ENCODE measurements around the gene PIK3R2.

The PIK3R2 gene

DNA sequence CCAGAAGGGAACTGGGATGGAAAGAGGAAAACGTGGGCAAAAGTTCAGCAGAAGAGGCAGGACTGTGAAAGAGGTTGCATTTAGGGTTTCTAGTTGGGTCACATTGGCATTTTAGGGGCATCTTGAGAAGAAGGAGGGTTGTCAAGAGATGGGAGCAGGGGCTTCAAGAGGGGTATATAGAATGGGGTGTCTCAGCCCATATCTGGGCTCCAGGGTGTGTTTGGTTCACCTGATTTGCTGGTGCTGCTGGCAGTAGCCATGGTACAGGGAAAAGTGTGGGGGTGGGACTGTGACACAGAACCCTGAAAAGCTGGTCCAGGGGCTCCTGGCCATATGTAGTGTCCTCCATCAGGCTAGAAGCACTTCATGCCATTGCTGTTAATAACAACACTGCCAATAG is 32.8 kb upstream of the PIK3R2 start:
- peaks cover 23% of the 10 kb centered on the region for H3K36me3 ChIP-seq (ENCODE audit: control insufficient read depth, insufficient read depth, low read length)

DNA sequence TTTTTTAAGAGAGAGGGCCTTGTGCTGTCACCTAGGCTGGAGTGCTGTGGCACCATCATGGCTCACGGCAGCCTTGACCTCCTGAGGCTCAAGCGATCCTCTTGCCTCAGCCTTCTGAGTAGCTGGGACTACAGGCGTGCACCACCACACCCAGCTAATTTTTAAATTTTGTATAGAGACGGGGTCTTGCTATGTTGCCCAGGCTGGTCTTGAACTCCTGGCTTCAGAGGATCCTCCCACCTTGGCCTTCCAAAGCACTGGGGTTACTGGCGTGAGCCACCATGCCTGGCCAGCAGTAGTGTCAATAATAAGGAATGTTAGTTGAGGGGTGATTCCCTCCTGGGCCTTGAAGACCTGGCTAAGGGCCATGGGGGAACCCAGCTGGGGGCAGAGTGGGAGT is 31.8 kb upstream of the PIK3R2 start:
- TF ChIP-seq, protein P1, sequence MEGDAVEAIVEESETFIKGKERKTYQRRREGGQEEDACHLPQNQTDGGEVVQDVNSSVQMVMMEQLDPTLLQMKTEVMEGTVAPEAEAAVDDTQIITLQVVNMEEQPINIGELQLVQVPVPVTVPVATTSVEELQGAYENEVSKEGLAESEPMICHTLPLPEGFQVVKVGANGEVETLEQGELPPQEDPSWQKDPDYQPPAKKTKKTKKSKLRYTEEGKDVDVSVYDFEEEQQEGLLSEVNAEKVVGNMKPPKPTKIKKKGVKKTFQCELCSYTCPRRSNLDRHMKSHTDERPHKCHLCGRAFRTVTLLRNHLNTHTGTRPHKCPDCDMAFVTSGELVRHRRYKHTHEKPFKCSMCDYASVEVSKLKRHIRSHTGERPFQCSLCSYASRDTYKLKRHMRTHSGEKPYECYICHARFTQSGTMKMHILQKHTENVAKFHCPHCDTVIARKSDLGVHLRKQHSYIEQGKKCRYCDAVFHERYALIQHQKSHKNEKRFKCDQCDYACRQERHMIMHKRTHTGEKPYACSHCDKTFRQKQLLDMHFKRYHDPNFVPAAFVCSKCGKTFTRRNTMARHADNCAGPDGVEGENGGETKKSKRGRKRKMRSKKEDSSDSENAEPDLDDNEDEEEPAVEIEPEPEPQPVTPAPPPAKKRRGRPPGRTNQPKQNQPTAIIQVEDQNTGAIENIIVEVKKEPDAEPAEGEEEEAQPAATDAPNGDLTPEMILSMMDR (IDR thresholded peaks at IDR 0.05; ENCODE audit: insufficient read depth, low read length, poor library complexity, severe bottlenecking) = no peak
- Histone ChIP-seq H3K36me3 (ENCODE audit: control insufficient read depth, insufficient read depth, low read length) (peaks cover 23% of the 10 kb centered on the region), H3K27me3 (replicated peaks; ENCODE audit: control insufficient read depth, insufficient read depth, low read length) (no peaks in the 10 kb centered on the region), H3K4me3 (replicated peaks; ENCODE audit: low read depth, low read length) (no peak overlapping the region)
- no peak for DNase-seq (ENCODE audit: extremely low read depth, insufficient read length)

More for the DNA sequence above, 32.8 kb upstream of the PIK3R2 start:
- no peaks in the 10 kb centered on the region for H3K27me3 ChIP-seq (replicated peaks; ENCODE audit: control insufficient read depth, insufficient read depth, low read length)
- DNase-seq (ENCODE audit: extremely low read depth, insufficient read length) = no peak
- TF ChIP-seq, protein P1 (IDR thresholded peaks at IDR 0.05; ENCODE audit: insufficient read depth, low read length, poor library complexity, severe bottlenecking) = no peak
- no peak overlapping the region for H3K4me3 ChIP-seq (replicated peaks; ENCODE audit: low read depth, low read length)

DNA sequence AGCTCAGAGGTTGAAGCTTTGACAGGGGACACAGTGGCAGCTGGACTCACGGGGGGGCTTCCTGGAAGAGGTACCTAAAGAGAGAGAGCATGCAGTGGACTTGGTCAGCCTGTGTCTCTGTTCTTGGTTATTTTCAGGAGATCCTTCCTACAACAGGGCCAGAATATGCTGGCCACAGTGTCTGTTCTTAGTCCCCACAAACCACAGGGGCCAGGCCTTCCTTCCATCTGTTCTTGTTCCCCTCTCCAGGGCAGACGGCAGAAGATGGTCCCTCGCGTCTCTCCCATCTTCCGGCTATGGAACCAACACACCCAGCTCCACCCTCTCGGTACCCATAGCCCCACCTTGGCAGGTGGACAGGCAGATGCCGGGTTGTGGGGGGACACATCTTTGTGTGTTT is 30.5 kb upstream of the PIK3R2 start:
- H3K27me3 ChIP-seq (replicated peaks; ENCODE audit: control insufficient read depth, insufficient read depth, low read length) = no peaks in the 10 kb centered on the region
- H3K36me3 ChIP-seq (ENCODE audit: control insufficient read depth, insufficient read depth, low read length) = peaks cover 26% of the 10 kb centered on the region
- no peak overlapping the region for H3K4me3 ChIP-seq (replicated peaks; ENCODE audit: low read depth, low read length)
- DNase-seq (ENCODE audit: extremely low read depth, insufficient read length) = no peak
- TF ChIP-seq, protein P1 (IDR thresholded peaks at IDR 0.05; ENCODE audit: insufficient read depth, low read length, poor library complexity, severe bottlenecking) = no peak

DNA sequence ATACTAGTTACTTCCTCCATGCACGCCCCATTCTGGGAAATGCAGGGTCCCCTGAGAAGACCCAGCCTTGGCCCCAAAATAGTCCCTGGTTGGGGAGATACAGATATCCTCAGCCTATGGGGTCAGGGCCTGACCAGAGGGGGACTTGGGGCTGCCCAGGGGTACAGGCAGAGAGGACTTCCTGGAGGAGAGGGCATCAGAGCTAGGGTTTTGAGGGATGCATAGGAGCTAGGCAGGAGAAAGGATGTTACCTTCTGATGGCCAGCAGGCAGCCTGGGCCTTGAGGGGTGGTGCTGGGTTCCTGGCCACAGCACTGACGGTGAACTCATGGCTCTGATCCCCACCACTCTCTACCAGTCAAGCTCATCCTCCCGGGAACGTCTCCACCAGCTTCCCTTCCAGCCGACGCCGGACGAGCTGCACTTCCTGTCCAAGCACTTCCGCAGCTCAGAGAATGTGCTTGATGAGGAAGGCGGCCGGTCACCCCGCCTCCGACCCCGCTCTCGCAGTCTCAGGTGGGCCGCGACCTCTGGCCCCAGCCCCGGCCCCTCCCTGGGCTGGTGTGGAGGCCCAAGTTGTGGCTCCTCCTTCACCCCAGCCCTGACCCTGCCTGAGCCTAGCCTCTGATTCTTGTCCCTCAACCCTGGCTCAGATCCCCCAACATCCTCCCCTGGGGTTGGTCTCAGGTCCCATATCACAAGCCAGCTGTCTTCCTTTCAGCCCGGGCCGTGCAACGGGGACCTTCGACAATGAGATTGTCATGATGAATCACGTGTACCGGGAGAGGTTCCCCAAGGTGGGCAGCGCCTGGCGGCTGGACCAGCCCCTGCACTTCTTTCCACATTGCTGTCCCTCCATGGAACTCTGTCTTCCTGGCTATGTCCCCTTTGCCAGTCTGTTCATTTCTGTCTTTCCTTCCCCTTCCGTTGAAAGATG is 29.8 kb upstream of the PIK3R2 start:
- TF ChIP-seq, protein P1 (IDR thresholded peaks at IDR 0.05; ENCODE audit: insufficient read depth, low read length, poor library complexity, severe bottlenecking) = no peak
- Histone ChIP-seq H3K36me3 (ENCODE audit: control insufficient read depth, insufficient read depth, low read length) (peaks cover 29% of the 10 kb centered on the region), H3K4me3 (replicated peaks; ENCODE audit: low read depth, low read length) (no peak overlapping the region), H3K27me3 (replicated peaks; ENCODE audit: control insufficient read depth, insufficient read depth, low read length) (no peaks in the 10 kb centered on the region)
- no peak for DNase-seq (ENCODE audit: extremely low read depth, insufficient read length)

DNA sequence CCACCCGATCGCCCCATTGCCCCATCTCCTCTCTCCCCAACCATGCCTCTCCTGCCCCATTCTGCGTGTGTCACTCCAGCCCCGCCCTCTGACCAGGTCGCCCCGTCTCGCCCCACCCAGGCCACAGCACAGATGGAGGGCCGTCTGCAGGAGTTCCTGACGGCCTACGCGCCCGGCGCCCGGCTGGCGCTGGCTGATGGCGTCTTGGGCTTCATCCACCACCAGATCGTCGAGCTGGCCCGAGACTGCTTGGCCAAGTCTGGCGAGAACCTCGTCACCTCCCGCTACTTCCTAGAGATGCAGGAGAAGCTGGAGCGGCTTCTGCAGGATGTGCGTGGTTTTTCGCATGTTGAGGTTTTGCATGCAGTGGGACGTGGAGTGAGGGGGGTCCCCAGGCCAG is 29.1 kb upstream of the PIK3R2 start:
- H3K27me3 ChIP-seq (replicated peaks; ENCODE audit: control insufficient read depth, insufficient read depth, low read length) = no peaks in the 10 kb centered on the region
- no peak for DNase-seq (ENCODE audit: extremely low read depth, insufficient read length)
- no peak overlapping the region for H3K4me3 ChIP-seq (replicated peaks; ENCODE audit: low read depth, low read length)
- TF ChIP-seq, protein P1 (IDR thresholded peaks at IDR 0.05; ENCODE audit: insufficient read depth, low read length, poor library complexity, severe bottlenecking) = no peak
- peaks cover 33% of the 10 kb centered on the region for H3K36me3 ChIP-seq (ENCODE audit: control insufficient read depth, insufficient read depth, low read length)

Data from GM06990 (cell line).